HepG2 (cell line): ENCODE measurements around the gene CLEC3B.

Source experiments
- BCL3 ChIP-seq: sonication (generic); formaldehyde crosslinking; IDR thresholded peaks from 2 replicates; pipeline ENCODE4 v1.5.1; 2020; ENCODE audit warnings: mild to moderate bottlenecking, missing genetic modification reagents, moderate library complexity
- CENPBD1 ChIP-seq: sonication (generic); formaldehyde crosslinking; IDR thresholded peaks from 2 replicates; pipeline ENCODE4 v1.8.0; 2022; ENCODE audit warnings: missing genetic modification reagents, low read depth, mild to moderate bottlenecking, borderline replicate concordance
- CTCF ChIP-seq: sonication (generic); formaldehyde crosslinking; IDR thresholded peaks from 2 replicates; pipeline ENCODE4 v1.5.0; 2020; ENCODE audit warnings: mild to moderate bottlenecking, missing genetic modification reagents, moderate library complexity
- HDAC2 ChIP-seq: sonication (generic); formaldehyde crosslinking; IDR thresholded peaks from 2 replicates; pipeline ENCODE4 v1.4.0; 2020; ENCODE audit warnings: missing genetic modification reagents
- HMG20A ChIP-seq: IDR thresholded peaks from 2 replicates; pipeline ENCODE4 v1.6.1; 2016; ENCODE audit warnings: borderline replicate concordance
- KDM1A ChIP-seq: IDR thresholded peaks from 2 replicates; pipeline ENCODE4 v1.6.1; 2016; ENCODE audit warnings: missing compliant biosample characterization
- U2AF1 ChIP-seq: fragments of 200-400 bp; formaldehyde crosslinking; optimal IDR thresholded peaks from 2 replicates; pipeline ENCODE3; 2017; ENCODE audit warnings: mild to moderate bottlenecking, low read depth, low read length
- ZFP36L2 ChIP-seq: sonication (generic); formaldehyde crosslinking; IDR thresholded peaks from 2 replicates; pipeline ENCODE4 v1.4.0; 2020; ENCODE audit warnings: missing genetic modification reagents

GRCh38 chr3:45033791-45034190, 7.7 kb downstream of the CLEC3B start:
- TF ChIP-seq HDAC2 (CRISPR knock-in tag), result no peak
- no peak for TF ChIP-seq BCL3 (CRISPR knock-in tag)
- TF ChIP-seq CTCF, result no peak
- no peak for TF ChIP-seq ZFP36L2 (CRISPR knock-in tag)
- no peak for TF ChIP-seq U2AF1
- no peak for TF ChIP-seq HMG20A (CRISPR knock-in tag)
- no peak for TF ChIP-seq KDM1A (CRISPR knock-in tag)
- TF ChIP-seq CENPBD1 (CRISPR knock-in tag), result no peak
